Kidney (tissue), 14 donors: ENCODE results near the gene CUX1. TPM values are rescaled to one million over a fixed set of nuclear protein-coding genes. Genes with fewer than 3 reads are reported as not detected.

Experiments used
- DNase-seq, 5 donors: peaks; one replicate each; pipeline ENCODE4 v3.0.0-alpha.2; 2013 to 2020
- FAIRE-seq: peaks from 2 replicates; lab custom pipeline; 2012; peaks lifted over from hg19 to GRCh38; lab: Jason Lieb, UNC
- H3K27ac ChIP-seq, 2 donors: one replicate each; pipeline ENCODE4 v1.7.0; 2013; ENCODE audit warnings: low read depth in 2 of 2, low read length in 2 of 2, inconsistent platforms in 1 of 2
- H3K27me3 ChIP-seq: one replicate; pipeline ENCODE4 v1.7.1; 2013; ENCODE audit warnings: low read length, inconsistent platforms; ENCODE audit not compliant: control insufficient read depth, insufficient read depth
- H3K36me3 ChIP-seq, 3 donors: one replicate each; pipeline versions ENCODE4 v1.7.0 to v1.7.1; 2013; ENCODE audit warnings: low read length in 3 of 3, control low read depth in 1 of 3, inconsistent platforms in 1 of 3; ENCODE audit not compliant: insufficient read depth in 3 of 3, control insufficient read depth in 2 of 3
- H3K4me1 ChIP-seq, 3 donors: one replicate each; pipeline versions ENCODE4 v1.7.0 to v1.7.1; 2013; ENCODE audit warnings: low read length in 3 of 3, inconsistent platforms in 1 of 3, low read depth in 1 of 3; ENCODE audit not compliant: control insufficient read depth in 2 of 3, insufficient read depth in 2 of 3
- H3K4me3 ChIP-seq, 3 donors: one replicate each; pipeline versions ENCODE4 v1.7.0 to v1.8.1; 2013; ENCODE audit warnings: low read length in 3 of 3, control low read depth in 1 of 3, inconsistent platforms in 1 of 3
- H3K9ac ChIP-seq, 3 donors: one replicate each; pipeline versions ENCODE4 v1.7.0 to v1.7.1; 2013; ENCODE audit warnings: low read length in 3 of 3, control low read depth in 1 of 3, inconsistent platforms in 1 of 3
- H3K9me3 ChIP-seq, 3 donors: one replicate each; pipeline versions ENCODE4 v1.7.0 to v1.7.1; 2013; ENCODE audit warnings: low read length in 3 of 3, control low read depth in 1 of 3, inconsistent platforms in 1 of 3; ENCODE audit not compliant: control insufficient read depth in 2 of 3, insufficient read depth in 1 of 3
- intact Hi-C: fragments of 100-400 bp; cut with DNase I; formaldehyde crosslinking; loops from one replicate; pipeline ENCODE4 v1.11.1; 2022
- polyA plus RNA-seq: library from polyadenylated mRNA; stranded (reverse); fragments of 350-450 nt; fragmentation: Illumina TruSeq; extraction: RNeasy Lipid Tissue Mini Kit (QIAGEN cat#74804); gene quantifications from one replicate; pipeline ENCODE4 v1.2.3, GENCODE V29; 2014; ENCODE audit warnings: low read depth, low replicate concordance; ENCODE audit not compliant: insufficient read depth
- total RNA-seq: library from RNA; stranded (reverse); fragmentation: NEBNext Ultra II Directional; extraction: Animal tissue kit (Norgen Biotek cat#: 25700); gene quantifications from one replicate; pipeline ENCODE4 v1.2.1, GENCODE V29; 2021
- TF ChIP-seq, protein P1 (sequence below): IDR thresholded peaks from 3 replicates; pipeline ENCODE4 v1.5.1; 2012; ENCODE audit warnings: mild to moderate bottlenecking, moderate library complexity, borderline replicate concordance; ENCODE audit not compliant: insufficient read depth; ENCODE audit errors: extremely low read depth
- donor health status: control.
- donor health status: control.
- donor health status: control.
- donor health status: control.
- donor health status: control.
- donor health status: DM: yes; HTN: yes; CAD: no.
- donor health status: Normal renal cell carcinoma (clear cell type).

CUX1 gene
- total and polyA plus RNA-seq, 2 donors from 2014 or later: 71.4 to 126 TPM

DNA sequence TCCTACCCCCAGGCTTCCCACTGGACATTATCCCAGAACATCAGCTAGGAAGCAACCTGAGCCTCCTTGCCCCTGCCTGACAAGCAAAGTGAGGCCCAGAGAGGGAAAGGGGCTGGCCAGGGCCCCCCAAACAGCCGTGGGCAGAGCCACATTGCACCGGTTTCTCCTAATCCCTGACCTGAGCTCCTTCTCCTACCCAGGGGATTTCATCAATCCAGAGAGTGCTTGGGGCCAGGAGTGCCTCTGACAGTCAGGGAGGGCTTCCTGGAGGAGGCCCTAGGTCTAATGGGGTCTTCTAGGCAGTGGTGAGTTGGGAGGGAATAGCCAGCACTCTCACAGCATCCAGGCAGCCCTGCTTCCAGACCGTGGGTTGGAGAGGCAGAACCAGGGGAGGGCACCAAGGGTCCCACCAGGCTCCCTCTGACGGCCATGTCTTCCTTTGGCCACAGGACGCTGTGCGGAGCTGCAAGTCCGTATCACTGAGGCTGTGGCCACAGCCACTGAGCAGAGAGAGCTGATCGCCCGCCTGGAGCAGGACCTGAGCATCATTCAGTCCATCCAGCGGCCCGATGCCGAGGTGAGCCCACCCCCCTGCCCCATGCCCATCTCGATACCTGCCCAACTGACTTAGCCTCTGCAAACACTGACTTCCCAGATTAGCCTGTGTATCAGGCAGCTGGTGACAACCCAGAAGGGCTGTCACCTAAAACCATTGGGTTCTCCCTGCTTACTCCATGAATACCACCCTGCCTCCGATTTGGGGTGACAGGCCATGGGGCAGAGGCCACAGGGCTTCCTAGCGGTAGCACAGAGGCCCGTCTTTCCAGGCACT, 455.7 kb downstream of the CUX1 start:
- no peaks in the 10 kb centered on the region for H3K4me1 ChIP-seq
- H3K27me3 ChIP-seq: no peaks in the 10 kb centered on the region
- intact Hi-C loops: no loop called here
- no peak overlapping the region for H3K27ac ChIP-seq
- no peaks in the 10 kb centered on the region for H3K9me3 ChIP-seq
- TF ChIP-seq, protein P1, sequence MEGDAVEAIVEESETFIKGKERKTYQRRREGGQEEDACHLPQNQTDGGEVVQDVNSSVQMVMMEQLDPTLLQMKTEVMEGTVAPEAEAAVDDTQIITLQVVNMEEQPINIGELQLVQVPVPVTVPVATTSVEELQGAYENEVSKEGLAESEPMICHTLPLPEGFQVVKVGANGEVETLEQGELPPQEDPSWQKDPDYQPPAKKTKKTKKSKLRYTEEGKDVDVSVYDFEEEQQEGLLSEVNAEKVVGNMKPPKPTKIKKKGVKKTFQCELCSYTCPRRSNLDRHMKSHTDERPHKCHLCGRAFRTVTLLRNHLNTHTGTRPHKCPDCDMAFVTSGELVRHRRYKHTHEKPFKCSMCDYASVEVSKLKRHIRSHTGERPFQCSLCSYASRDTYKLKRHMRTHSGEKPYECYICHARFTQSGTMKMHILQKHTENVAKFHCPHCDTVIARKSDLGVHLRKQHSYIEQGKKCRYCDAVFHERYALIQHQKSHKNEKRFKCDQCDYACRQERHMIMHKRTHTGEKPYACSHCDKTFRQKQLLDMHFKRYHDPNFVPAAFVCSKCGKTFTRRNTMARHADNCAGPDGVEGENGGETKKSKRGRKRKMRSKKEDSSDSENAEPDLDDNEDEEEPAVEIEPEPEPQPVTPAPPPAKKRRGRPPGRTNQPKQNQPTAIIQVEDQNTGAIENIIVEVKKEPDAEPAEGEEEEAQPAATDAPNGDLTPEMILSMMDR: no peak
- H3K4me3 ChIP-seq: no peak overlapping the region
- DNase-seq: peak in 1 of 5 donors; percentile 47
- H3K36me3 ChIP-seq: no peaks in the 10 kb centered on the region
- no peak overlapping the region for H3K9ac ChIP-seq
- no peak for FAIRE-seq

DNA sequence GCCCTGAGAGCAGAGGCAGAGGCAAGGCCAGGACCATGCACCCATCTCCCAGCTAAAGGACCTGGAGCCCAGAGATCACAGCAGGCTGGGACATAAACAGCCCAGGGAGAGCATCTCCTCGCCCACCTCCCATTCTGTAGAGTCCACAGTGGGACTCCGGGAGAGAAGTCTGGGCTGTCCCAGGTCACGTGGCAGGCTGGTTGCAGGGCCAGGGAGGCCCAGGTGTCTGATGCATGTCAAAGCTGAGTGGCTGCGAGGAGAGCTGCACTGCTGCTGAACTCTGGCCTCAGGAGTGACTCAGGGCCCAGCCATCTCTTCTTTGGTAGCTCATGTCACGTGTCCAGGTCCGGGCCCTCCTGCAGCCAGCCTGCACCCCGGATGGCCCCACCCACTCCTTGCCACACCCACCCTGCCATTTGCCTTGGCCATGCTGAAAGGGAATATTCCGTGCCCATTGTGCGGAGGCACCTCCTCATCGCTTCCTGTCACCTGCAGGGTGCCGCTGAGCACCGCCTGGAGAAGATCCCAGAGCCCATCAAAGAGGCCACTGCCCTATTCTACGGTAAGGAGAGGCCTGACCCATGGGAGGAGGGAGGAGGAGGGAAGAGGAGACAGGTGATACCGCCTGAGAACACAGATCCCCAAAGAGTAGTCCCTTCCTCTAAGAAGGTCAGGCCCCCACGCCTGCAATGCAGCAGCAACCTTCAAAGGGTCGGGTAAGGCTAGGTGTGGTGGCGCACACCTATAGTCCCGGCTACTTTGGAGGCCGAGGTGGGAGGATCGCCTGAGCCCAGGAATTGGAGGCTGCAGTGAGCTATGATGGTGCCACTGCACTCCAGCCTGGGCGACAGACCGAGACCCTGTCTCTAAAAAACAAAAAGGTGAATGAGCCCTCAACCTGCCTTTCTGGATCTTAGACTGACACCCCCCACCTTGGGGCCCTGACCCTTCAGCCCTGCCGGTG, 456.6 kb downstream of the CUX1 start:
- Histone ChIP-seq H3K27ac (no peak overlapping the region), H3K9ac (no peak overlapping the region), H3K4me1 (no peaks in the 10 kb centered on the region), H3K36me3 (no peaks in the 10 kb centered on the region), H3K9me3 (no peaks in the 10 kb centered on the region), H3K27me3 (no peaks in the 10 kb centered on the region), H3K4me3 (no peak overlapping the region)
- intact Hi-C loops: no loop called here
- TF ChIP-seq, protein P1: no peak
- FAIRE-seq (no peak), DNase-seq (peak in 2 of 5 donors; percentile 43 to 73)

DNA sequence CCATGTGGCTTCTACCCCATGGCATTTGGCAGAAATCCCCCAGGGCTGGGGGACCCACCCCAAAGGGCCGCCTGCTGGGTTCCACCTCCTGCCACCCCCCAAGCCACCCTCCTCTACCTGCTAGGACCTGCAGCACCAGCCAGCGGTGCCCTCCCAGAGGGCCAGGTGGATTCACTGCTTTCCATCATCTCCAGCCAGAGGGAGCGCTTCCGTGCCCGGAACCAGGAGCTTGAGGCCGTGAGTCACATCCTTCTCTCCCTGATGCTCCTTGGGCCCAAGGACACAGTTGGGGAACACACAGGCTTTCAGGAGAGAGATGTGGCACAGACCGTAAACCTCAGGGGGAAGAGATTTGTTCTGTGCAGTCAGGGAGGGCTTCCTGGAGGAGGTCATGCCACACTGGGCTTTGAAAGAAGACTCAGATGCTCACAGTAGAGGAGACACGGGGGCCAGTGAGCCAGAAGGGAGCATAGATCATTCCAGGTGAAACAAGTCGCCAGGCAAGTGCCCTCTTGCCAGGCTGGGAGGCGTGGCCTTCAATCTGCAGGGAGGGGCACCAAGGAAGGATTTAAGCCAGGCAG, 457.8 kb downstream of the CUX1 start:
- TF ChIP-seq, protein P1: no peak
- no peaks in the 10 kb centered on the region for H3K36me3 ChIP-seq
- no peaks in the 10 kb centered on the region for H3K9me3 ChIP-seq
- H3K4me1 ChIP-seq: no peaks in the 10 kb centered on the region
- peak in 1 of 5 donors; percentile 35 for DNase-seq
- H3K27ac ChIP-seq: no peak overlapping the region
- no peak for FAIRE-seq
- H3K4me3 ChIP-seq: no peak overlapping the region
- no peak overlapping the region for H3K9ac ChIP-seq
- intact Hi-C loops: loop anchor here (5.0 kb wide), 1 partner anchor 117 kb away; no protein-coding TSS in a partner anchor
- H3K27me3 ChIP-seq: no peaks in the 10 kb centered on the region
